Mucosa of rectum (tissue), 2 donors: ENCODE measurements around the gene MARCHF10.

ENCODE experiments used
- H3K27ac ChIP-seq, 2 donors: one replicate each; pipeline ENCODE4 v1.7.0; 2013; ENCODE audit warnings: inconsistent platforms in 2 of 2, low read depth in 2 of 2, low read length in 2 of 2
- H3K27me3 ChIP-seq, 2 donors: one replicate each; pipeline ENCODE4 v1.7.0; 2013; ENCODE audit warnings: low read length in 2 of 2; ENCODE audit not compliant: control insufficient read depth in 2 of 2, insufficient read depth in 2 of 2
- H3K36me3 ChIP-seq, 2 donors: one replicate each; pipeline ENCODE4 v1.7.0; 2013; ENCODE audit warnings: low read length in 2 of 2; ENCODE audit not compliant: control insufficient read depth in 2 of 2, insufficient read depth in 2 of 2
- H3K4me1 ChIP-seq, 2 donors: one replicate each; pipeline ENCODE4 v1.7.0; 2013; ENCODE audit warnings: low read length in 2 of 2, mild to moderate bottlenecking in 1 of 2; ENCODE audit not compliant: control insufficient read depth in 2 of 2, insufficient read depth in 2 of 2
- H3K4me3 ChIP-seq, 2 donors: one replicate each; pipeline ENCODE4 v1.7.0; 2013; ENCODE audit warnings: low read length in 2 of 2
- H3K9ac ChIP-seq, 2 donors: one replicate each; pipeline ENCODE4 v1.7.0; 2013; ENCODE audit warnings: low read length in 2 of 2, low read depth in 1 of 2, mild to moderate bottlenecking in 1 of 2
- H3K9me3 ChIP-seq, 2 donors: one replicate each; pipeline ENCODE4 v1.7.0; 2013; ENCODE audit warnings: low read length in 2 of 2; ENCODE audit not compliant: control insufficient read depth in 2 of 2
- donor health status: healthy.
- donor health status: Normal muscosa, but diverticular disease.

MARCHF10 gene

DNA sequence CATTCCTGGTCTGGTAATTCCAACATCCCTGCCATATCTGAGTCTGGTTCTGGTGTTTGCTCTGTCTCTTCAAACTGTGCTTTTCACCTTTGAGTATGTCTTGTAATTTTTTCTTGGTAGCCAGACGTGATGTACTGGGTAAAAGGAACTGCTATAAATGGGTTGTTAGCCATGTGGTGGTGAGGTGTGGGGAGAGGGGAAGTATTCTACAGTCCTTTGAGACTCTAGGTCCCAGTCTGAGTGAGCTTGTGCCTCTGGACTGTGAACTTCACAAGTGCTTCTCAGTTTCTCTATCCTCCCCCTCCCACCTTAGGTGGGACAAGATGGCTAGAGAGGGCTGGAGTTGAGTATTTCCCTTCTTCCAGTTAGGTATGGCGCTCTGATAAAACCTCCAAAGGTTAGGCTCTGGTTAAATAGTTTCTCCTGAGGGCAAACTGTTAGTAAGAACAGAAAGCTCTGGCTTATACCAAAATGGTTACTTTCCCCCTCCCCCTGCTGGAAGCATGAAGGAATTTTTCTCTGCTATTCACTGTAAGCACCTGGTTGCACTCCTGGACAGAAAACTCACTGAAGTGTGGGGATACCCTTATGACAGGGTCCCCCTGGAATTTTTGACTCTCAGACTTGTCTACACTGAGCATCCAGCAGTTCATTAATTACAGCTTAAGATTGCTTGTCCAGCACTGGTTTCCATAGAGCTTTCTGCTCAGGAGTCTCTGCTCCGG, 87.8 kb downstream of the MARCHF10 start:
- peaks cover 0 to 4% of the 10 kb centered on the region in 2 donors for H3K27me3 ChIP-seq
- H3K9ac ChIP-seq, result no peak overlapping the region
- H3K9me3 ChIP-seq, result no peaks in the 10 kb centered on the region
- no peak overlapping the region for H3K27ac ChIP-seq
- no peak overlapping the region for H3K4me3 ChIP-seq
- no peaks in the 10 kb centered on the region for H3K36me3 ChIP-seq
- peaks cover 0 to 3% of the 10 kb centered on the region in 2 donors for H3K4me1 ChIP-seq

DNA sequence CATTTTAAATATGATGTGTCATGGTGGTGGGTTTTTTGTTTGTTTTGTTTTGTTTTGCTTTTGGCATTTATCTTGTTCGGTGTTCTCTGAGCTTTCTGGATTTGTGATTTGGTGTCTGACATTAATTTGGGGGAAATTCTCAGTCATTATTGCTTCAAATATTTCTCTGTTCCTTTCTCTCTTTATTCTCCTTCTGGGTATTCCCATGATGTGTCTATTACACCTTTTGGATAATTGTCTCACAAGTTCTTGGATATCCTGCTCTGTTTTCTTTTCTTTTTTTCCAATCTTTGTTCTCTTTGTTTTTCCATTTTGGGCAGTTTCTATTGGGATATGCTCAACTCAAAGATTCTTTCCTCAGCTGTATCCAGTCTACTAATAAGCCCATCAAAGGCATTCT, 88.5 kb downstream of the MARCHF10 start:
- no peak overlapping the region for H3K9ac ChIP-seq
- no peak overlapping the region for H3K4me3 ChIP-seq
- H3K9me3 ChIP-seq, result no peaks in the 10 kb centered on the region
- no peaks in the 10 kb centered on the region for H3K4me1 ChIP-seq
- no peak overlapping the region for H3K27ac ChIP-seq
- H3K27me3 ChIP-seq, result peaks cover 0 to 4% of the 10 kb centered on the region in 2 donors
- no peaks in the 10 kb centered on the region for H3K36me3 ChIP-seq

- H3K36me3 ChIP-seq, result no peaks in the 10 kb centered on the region
- no peak overlapping the region for H3K4me3 ChIP-seq
- H3K9ac ChIP-seq, result no peak overlapping the region
- no peaks in the 10 kb centered on the region for H3K9me3 ChIP-seq
- no peaks in the 10 kb centered on the region for H3K4me1 ChIP-seq
- no peak overlapping the region for H3K27ac ChIP-seq
- H3K27me3 ChIP-seq, result no peaks in the 10 kb centered on the region
Observed at GRCh38 chr17:62718429-62718828, 89.7 kb downstream of the MARCHF10 start.

DNA sequence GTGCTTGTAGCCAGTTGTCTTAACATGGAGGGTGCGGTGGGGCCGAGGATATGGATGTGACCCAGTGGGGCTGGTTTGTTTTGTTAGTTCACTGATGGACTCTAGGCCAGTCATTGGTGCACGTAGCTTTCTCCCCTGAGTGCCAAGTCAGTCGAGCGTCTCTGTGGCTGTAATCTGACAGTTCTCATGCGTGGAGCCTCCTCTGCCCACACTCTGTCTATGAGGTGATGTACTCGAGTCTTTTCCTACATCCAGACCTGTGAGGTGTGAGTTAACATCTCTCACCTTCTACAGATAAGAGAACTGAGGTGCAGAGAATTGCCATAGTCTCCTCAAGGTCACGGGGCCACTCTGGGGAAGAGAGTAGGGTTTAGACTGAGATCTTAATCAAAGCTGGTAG, 90.2 kb downstream of the MARCHF10 start:
- Histone ChIP-seq H3K4me3 (no peak overlapping the region), H3K27ac (no peak overlapping the region), H3K9ac (no peak overlapping the region)

DNA sequence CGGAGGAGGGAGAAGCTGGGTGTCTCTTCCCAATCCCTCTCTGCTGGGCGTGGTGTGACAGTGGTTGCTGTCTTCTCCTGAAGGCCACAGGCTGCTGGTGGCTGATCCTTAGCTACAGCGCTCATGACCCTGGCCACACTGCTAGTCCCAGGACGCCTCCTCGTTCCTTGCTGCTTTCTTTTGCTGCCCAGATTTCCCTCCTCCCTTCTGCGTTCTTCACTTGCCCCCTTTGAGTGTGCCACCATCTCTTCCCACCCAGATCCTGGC, 90.6 kb downstream of the MARCHF10 start:
- no peak overlapping the region for H3K9ac ChIP-seq
- H3K9me3 ChIP-seq, result no peaks in the 10 kb centered on the region
- H3K4me1 ChIP-seq, result no peaks in the 10 kb centered on the region
- H3K27ac ChIP-seq, result no peak overlapping the region
- no peaks in the 10 kb centered on the region for H3K36me3 ChIP-seq
- no peaks in the 10 kb centered on the region for H3K27me3 ChIP-seq
- no peak overlapping the region for H3K4me3 ChIP-seq

More for the DNA sequence above, 90.2 kb downstream of the MARCHF10 start:
- H3K4me1 ChIP-seq, result no peaks in the 10 kb centered on the region
- no peaks in the 10 kb centered on the region for H3K36me3 ChIP-seq
- no peaks in the 10 kb centered on the region for H3K27me3 ChIP-seq
- no peaks in the 10 kb centered on the region for H3K9me3 ChIP-seq

GRCh38 chr17:62716834-62717588, 91.1 kb downstream of the MARCHF10 start:
- H3K36me3 ChIP-seq, result no peaks in the 10 kb centered on the region
- H3K4me3 ChIP-seq, result no peak overlapping the region
- no peak overlapping the region for H3K27ac ChIP-seq
- H3K4me1 ChIP-seq, result no peaks in the 10 kb centered on the region
- no peak overlapping the region for H3K9ac ChIP-seq
- H3K27me3 ChIP-seq, result no peaks in the 10 kb centered on the region
- no peaks in the 10 kb centered on the region for H3K9me3 ChIP-seq

- H3K27ac ChIP-seq, result no peak overlapping the region
- H3K9me3 ChIP-seq, result no peaks in the 10 kb centered on the region
- H3K4me1 ChIP-seq, result no peaks in the 10 kb centered on the region
- H3K4me3 ChIP-seq, result no peak overlapping the region
- no peaks in the 10 kb centered on the region for H3K27me3 ChIP-seq
- H3K9ac ChIP-seq, result no peak overlapping the region
- no peaks in the 10 kb centered on the region for H3K36me3 ChIP-seq
Observed at GRCh38 chr17:62715882-62716390, 92.2 kb downstream of the MARCHF10 start.

GRCh38 chr17:62714016-62714777, 93.9 kb downstream of the MARCHF10 start:
- H3K36me3 ChIP-seq, result no peaks in the 10 kb centered on the region

GRCh38 chr17:62713086-62713881, 94.8 kb downstream of the MARCHF10 start:
- Histone ChIP-seq H3K27me3 (no peaks in the 10 kb centered on the region), H3K9ac (no peak overlapping the region), H3K27ac (no peak overlapping the region), H3K36me3 (no peaks in the 10 kb centered on the region), H3K4me1 (no peaks in the 10 kb centered on the region), H3K9me3 (no peaks in the 10 kb centered on the region), H3K4me3 (no peak overlapping the region)

More at GRCh38 chr17:62714016-62714777, 93.9 kb downstream of the MARCHF10 start:
- Histone ChIP-seq H3K9ac (no peak overlapping the region), H3K27me3 (no peaks in the 10 kb centered on the region), H3K4me1 (no peaks in the 10 kb centered on the region), H3K27ac (no peak overlapping the region), H3K9me3 (no peaks in the 10 kb centered on the region), H3K4me3 (no peak overlapping the region)
